GM12892 (cell line): ENCODE results near the gene APOL1.
"Not testable (repeated sequence)": the region's sequence is repeated elsewhere in the genome, so short reads cannot be mapped to it uniquely, and the experiment has no call there.

Source experiments
- POLR2A ChIP-seq: IDR thresholded peaks from 2 replicates; pipeline ENCODE4 v1.6.1; 2011; ENCODE audit warnings: low read depth, low read length, control low read depth
- POLR2AphosphoS5 ChIP-seq: IDR thresholded peaks from 2 replicates; pipeline ENCODE4 v1.6.1; 2011; ENCODE audit warnings: low read depth, low read length, control low read depth
- TAF1 ChIP-seq: IDR thresholded peaks from 2 replicates; pipeline ENCODE4 v1.6.1; 2011; ENCODE audit warnings: low read depth, mild to moderate bottlenecking, control low read depth, low read length, borderline replicate concordance

GRCh38 chr22:36209488-36209908 is 43.4 kb upstream of the APOL1 start:
- TF ChIP-seq POLR2AphosphoS5, POLR2A, TAF1: not testable (repeated sequence)
